ENCODE results near the gene CD300LB. TPM values are rescaled to one million over a fixed set of nuclear protein-coding genes. Genes with fewer than 3 reads are reported as not detected.
A peak's percentile ranks its signal among the peaks of the same experiment; 100 is the strongest.

The CD300LB gene
- total RNA-seq, 1 donor from 2014 or later = not detected

DNA sequence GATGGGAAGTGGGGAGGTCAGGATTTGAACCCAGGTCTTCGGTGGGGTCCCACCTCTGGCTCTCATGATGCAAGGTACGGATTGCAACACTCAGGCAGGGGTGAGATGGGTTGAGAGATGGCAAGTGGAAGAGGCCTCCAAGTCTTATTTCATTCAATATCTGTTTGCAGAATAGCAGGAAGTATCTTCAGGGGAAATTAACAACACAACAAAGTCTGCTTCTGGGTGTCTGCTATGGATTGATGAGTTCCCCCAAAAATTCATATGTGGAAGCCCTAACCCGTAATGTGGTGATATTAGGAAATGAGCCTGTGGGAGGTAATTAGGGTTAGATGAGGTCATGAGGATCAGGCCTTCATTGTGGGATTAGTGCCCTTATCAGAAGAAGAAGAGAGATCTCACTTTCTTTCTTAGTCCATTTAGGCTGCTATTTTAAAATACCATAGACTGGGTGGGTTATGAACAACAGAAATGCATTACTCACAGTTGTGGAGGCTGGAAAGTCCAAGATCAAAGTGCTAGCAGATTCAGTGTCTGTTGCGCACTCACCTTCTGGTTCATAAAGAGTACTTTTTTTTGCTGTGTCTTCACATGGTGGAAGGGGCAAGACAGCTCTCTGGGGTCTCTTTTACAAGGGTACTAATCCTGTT lies 40.5 kb upstream of the CD300LB start:
- Mint-ChIP-seq H3K27ac (no peak overlapping the region), H3K4me3 (no peak overlapping the region), H3K27me3 (ENCODE audit: low read depth) (peaks cover 23% of the 10 kb centered on the region), H3K9me3 (no peaks in the 10 kb centered on the region), H3K36me3 (no peaks in the 10 kb centered on the region), H3K4me1 (peaks cover 2% of the 10 kb centered on the region)
- no peak for DNase-seq (ENCODE audit: low spot score in 2 of 2, unreplicated experiment in 2 of 2)
- no peak for TF ChIP-seq CTCF (IDR thresholded peaks at IDR 0.05; ENCODE audit: unreplicated experiment)

DNA sequence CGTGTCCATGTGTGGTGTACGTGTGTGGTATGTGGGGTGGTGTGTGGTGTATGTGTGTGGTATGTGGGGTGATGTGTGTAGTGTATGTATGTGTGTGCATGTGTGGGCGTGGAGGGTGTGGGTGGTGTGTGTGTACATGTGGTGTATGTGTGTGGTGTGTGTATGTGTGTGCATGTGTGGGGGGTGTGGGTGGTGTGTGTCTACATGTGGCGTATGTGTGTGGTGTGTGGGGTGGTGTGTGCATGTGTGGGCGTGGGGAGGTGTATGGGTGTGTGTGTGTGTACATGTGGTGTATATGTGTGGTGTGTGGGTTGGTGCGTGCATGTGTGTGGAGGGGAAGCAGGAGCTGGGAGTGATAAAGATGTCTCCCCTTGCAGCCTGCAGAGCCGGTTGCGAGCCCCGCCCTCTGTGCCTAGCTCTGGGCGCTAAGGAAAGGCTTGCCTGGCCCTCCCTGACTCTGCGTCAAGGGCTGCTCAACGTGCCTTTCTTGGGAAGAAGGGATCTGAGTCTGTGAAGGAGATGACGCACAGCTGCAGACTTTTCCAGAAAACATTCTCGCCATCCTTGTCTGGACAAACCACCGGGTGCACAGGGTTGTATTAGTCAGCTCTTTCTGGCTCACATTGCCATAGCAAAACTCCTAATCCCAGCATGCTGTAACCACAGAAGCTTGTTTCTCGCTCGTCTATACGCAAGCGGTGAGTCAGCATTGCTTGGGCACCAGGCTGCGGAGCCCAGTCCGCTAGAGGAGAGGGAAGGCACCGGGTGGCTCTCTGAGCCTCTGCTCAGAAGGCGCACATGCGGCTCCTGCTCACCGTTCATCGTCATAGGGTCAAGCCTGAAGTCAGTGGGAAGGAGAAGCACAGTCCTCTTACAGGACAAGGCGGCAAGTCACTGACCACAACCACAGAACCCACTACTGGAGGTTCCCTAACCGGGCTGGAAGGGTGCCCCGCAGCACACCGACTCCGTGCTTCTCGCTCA lies 38.0 kb upstream of the CD300LB start:
- H3K9me3 Mint-ChIP-seq = no peaks in the 10 kb centered on the region
- peaks cover 2% of the 10 kb centered on the region for H3K4me1 Mint-ChIP-seq
- no peak overlapping the region for H3K4me3 Mint-ChIP-seq
- DNase-seq (ENCODE audit: low spot score in 2 of 2, unreplicated experiment in 2 of 2) = no peak
- H3K27me3 Mint-ChIP-seq (ENCODE audit: low read depth) = peaks cover 14% of the 10 kb centered on the region
- no peaks in the 10 kb centered on the region for H3K36me3 Mint-ChIP-seq
- TF ChIP-seq CTCF (IDR thresholded peaks at IDR 0.05; ENCODE audit: unreplicated experiment) = no peak
- no peak overlapping the region for H3K27ac Mint-ChIP-seq

DNA sequence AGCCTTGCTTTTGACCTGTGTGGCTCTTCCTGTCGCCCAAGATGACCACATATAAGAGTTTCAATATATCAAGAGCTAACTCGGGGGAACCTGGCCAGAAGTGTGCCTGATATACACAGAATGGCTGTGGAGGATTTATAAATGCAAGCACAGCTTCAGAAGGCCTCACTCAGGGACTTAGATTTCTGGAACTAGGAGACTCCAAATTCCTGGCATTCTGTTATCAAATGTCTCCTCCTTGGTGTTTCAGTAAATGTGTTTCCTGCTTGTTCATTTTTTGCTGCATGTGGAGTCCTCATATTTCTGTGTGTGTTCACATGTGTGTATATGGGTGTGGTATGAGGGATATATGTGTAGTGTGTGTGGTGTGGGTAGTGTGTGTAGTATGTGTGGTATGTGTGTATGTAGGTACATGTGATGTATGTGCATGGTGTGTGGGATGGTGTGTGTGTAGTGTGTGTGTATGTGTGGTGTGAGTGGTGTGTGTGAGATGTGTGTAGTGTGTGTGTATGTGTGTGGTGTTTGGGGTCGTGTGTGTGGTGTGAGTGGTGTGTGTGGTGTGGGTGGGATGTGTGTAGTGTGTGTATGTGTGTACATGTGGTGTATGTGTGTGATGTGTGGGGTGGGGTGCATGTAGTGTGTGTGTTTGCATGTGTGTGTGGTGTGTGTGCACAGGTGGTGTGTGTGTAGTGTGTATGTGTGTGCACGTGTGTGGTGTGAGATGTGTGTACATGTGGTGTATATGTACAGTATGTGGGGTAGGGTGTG lies 37.0 kb upstream of the CD300LB start:
- no peak for TF ChIP-seq CTCF (IDR thresholded peaks at IDR 0.05; ENCODE audit: unreplicated experiment)
- H3K27ac Mint-ChIP-seq = peak overlapping the region; percentile 4
- H3K36me3 Mint-ChIP-seq = no peaks in the 10 kb centered on the region
- H3K9me3 Mint-ChIP-seq = no peaks in the 10 kb centered on the region
- DNase-seq (ENCODE audit: low spot score in 2 of 2, unreplicated experiment in 2 of 2) = no peak
- H3K4me3 Mint-ChIP-seq = no peak overlapping the region
- H3K27me3 Mint-ChIP-seq (ENCODE audit: low read depth) = peaks cover 14% of the 10 kb centered on the region
- peaks cover 2% of the 10 kb centered on the region for H3K4me1 Mint-ChIP-seq

DNA sequence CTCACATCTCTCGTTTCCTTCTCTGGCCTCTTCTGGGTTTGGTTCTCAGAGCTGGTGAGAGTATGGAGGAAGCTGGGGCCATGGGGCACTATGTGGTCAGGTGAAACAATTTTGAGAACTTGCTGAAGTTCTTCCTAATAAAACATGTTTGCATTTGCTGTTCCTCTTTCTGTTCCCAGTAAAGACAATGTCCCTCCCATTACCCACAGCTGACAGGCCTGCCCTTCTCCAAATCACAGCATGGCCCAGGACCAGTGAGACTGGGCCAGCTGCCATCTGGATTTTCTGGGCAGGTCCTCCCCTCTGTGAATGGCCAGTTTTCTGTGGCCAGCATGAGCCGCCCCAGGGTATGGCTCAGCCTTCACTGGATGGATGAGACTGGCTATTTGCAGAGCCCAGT lies 36.1 kb upstream of the CD300LB start, which contains the start of gene CD300H:
Gene CD300H (minus strand): TSS at position 113 of the 400 bp plus-strand sequence.
- TF ChIP-seq CTCF (IDR thresholded peaks at IDR 0.05; ENCODE audit: unreplicated experiment) = no peak
- Mint-ChIP-seq H3K9me3 (no peaks in the 10 kb centered on the region), H3K4me1 (peaks cover 2% of the 10 kb centered on the region), H3K27me3 (ENCODE audit: low read depth) (peaks cover 14% of the 10 kb centered on the region), H3K4me3 (no peak within 1 kb of the TSS), H3K36me3 (no peaks in the 10 kb centered on the region), H3K27ac (peak within 1 kb of the TSS; percentile 4)
- no peak for DNase-seq (ENCODE audit: low spot score in 2 of 2, unreplicated experiment in 2 of 2)

DNA sequence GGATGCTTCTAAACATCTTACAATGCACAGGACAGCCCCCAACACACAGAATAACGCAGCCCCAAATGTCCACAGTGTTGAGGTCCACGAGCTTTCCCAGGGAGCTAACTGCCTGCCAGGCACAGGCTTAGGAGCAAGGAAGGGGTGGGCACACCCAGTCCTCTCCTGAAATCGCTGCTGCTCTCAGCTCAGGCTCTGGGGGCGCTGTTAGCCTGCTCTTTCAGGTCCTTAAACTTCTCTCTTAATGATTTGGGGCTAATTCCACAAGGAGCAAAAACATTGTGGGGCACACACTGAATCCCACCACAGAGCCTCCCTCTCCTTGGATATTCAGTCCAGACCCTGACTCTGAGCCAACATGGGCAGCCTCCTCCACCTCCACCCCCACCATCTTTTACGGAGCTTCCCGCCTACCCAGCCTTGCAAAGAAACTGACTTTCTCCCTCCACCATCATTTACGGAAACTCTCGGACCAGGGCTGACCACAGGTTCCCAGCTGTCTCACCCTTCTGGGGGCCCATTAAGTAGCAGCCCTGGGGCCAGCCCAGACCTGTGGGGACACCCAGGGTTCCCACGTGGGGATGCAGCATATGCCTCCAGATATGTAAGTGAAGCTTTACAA lies 35.0 kb upstream of the CD300LB start:
- Mint-ChIP-seq H3K36me3 (no peaks in the 10 kb centered on the region), H3K4me3 (no peak overlapping the region), H3K27me3 (ENCODE audit: low read depth) (peaks cover 24% of the 10 kb centered on the region), H3K9me3 (no peaks in the 10 kb centered on the region), H3K27ac (no peak overlapping the region), H3K4me1 (peaks cover 2% of the 10 kb centered on the region)
- no peak for TF ChIP-seq CTCF (IDR thresholded peaks at IDR 0.05; ENCODE audit: unreplicated experiment)
- DNase-seq (ENCODE audit: low spot score in 2 of 2, unreplicated experiment in 2 of 2) = peak in 1 of 2 experiments; percentile 49

All from mesothelial cell of epicardium (in vitro differentiated cells).